ENCODE measurements around the gene DUSP5.
A peak's percentile ranks its signal among the peaks of the same experiment; 100 is the strongest.

Gene DUSP5

DNA sequence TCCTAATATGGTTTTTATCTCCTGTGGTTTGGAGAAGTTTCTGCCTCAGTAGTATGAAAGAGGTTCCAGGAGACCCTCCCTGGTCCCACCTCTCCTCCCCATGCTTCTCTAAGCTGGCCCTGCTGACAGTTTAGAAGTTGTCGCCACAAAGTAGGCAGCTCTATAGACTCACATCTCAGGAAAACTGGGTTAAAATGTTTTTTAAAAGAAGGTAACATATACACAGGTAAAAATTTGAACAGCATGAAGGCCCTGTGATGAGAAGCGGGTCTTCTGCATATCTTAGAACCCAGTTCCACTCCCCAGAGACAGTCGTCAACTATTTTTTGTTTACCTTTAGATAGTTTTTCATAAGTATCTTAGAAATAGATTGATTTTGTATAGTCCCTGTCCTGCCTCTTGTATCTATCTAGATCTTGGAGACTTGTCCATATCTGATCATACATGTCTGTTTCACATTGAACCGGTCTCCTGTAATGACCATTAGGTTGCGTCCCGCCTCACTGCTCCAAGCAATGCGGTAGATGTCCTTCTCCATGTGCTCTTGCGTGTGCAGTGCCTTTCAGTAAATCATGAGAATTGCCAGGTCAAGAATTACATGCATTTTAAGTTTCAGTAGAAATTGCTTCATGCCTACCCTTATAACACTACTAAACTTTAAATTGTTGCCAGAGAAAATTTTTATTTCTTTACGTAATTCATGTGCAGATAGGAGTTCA lies 2.2 kb downstream of the DUSP5 start:
- ChIA-PET CTCF (interaction anchor here (0.6 to 4.3 kb wide), 8 partner anchors 17 to 193 kb away, joined by 3 to 37 read pairs (median 5); no protein-coding TSS in a partner anchor), POLR2A (interaction anchor here (1.0 to 1.8 kb wide), 3 partner anchors 8 to 133 kb away, joined by 3 to 6 read pairs (median 5); no protein-coding TSS in a partner anchor)
- TF ChIP-seq, protein P1, sequence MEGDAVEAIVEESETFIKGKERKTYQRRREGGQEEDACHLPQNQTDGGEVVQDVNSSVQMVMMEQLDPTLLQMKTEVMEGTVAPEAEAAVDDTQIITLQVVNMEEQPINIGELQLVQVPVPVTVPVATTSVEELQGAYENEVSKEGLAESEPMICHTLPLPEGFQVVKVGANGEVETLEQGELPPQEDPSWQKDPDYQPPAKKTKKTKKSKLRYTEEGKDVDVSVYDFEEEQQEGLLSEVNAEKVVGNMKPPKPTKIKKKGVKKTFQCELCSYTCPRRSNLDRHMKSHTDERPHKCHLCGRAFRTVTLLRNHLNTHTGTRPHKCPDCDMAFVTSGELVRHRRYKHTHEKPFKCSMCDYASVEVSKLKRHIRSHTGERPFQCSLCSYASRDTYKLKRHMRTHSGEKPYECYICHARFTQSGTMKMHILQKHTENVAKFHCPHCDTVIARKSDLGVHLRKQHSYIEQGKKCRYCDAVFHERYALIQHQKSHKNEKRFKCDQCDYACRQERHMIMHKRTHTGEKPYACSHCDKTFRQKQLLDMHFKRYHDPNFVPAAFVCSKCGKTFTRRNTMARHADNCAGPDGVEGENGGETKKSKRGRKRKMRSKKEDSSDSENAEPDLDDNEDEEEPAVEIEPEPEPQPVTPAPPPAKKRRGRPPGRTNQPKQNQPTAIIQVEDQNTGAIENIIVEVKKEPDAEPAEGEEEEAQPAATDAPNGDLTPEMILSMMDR (IDR thresholded peaks at IDR 0.05; ENCODE audit: control extremely low read depth, extremely low read depth, low read depth, missing control alignments): no peak
- no peak for DNase-seq (ENCODE audit: extremely low spot score)

DNA sequence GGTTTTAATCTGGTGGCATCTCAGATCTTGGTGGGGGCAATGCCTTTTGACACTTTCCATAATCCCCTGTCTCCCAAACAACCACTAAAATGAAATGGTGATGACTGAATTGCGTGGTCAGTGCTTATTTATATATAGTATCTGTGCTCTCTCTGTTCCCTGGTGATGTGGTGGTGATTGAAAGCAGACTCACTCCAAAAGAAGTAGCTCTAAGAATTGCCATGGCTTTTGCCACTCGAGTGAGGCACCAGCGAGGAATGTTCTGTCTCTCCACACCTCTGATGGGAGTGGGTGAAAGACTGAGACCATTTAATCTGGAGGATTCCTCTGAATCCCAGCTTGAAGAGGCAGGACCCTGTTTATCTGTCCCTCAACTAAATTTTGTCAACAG lies 2.8 kb downstream of the DUSP5 start:
- no peak for DNase-seq (ENCODE audit: extremely low spot score)
- ChIA-PET POLR2A (interaction anchor here (1.0 to 1.2 kb wide), 3 partner anchors 85 to 145 kb away, joined by 3 to 8 read pairs (median 5); no protein-coding TSS in a partner anchor), CTCF (interaction anchor here (1.1 to 4.3 kb wide), 4 partner anchors 49 to 194 kb away, joined by 3 to 37 read pairs (median 6); no protein-coding TSS in a partner anchor)

DNA sequence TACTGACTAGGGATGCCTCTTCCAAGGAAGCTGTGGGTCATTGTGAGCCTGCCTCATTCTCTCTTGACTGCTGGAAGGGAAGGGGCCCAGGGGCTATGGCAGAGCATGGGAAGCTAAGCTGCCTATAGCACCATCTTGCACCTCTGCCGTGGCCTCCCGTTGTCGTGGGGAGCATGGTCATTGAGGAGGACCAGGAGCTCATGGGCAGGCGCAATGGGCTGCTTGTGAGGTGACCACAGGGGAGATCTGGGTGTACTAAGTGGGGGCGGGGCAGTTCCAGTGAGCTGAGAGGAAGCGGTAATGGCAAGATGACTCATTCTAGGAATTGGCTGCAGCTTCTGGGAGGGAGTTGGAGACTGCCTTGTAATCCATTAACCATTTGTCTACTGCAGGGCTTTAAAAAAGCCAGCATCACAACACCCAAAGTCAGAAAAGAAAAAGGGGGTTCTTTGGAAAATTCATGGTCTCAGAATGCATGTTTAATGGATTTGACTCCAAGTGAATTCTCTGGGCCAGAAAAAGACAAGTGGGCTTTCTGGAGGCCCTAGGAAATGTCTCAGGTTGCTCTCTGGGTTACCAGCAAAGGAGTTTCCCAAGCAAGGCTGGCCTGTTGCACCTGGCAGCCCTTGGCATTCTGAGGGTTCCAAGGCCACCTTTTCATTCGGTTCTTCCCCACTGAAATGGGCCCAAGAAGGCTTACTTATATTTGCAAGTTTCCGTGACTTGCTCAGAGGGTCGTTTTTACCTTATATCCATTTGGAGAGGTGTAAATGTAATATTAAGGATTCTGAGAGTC lies 3.6 kb downstream of the DUSP5 start:
- peak; percentile 53 for DNase-seq (ENCODE audit: extremely low spot score)
- POLR2A ChIA-PET: interaction anchor here (1.0 to 1.3 kb wide), 4 partner anchors 86 to 272 kb away, joined by 3 to 8 read pairs (median 4); no protein-coding TSS in a partner anchor
- CTCF ChIA-PET: interaction anchor here (1.1 to 5.2 kb wide), 5 partner anchors 8 to 195 kb away, joined by 3 to 37 read pairs (median 15); no protein-coding TSS in a partner anchor
- TF ChIP-seq, protein P1 (IDR thresholded peaks at IDR 0.05; ENCODE audit: control extremely low read depth, extremely low read depth, low read depth, missing control alignments): no peak

More for the DNA sequence above, 2.8 kb downstream of the DUSP5 start:
- TF ChIP-seq, protein P1 (IDR thresholded peaks at IDR 0.05; ENCODE audit: control extremely low read depth, extremely low read depth, low read depth, missing control alignments): no peak

DNA sequence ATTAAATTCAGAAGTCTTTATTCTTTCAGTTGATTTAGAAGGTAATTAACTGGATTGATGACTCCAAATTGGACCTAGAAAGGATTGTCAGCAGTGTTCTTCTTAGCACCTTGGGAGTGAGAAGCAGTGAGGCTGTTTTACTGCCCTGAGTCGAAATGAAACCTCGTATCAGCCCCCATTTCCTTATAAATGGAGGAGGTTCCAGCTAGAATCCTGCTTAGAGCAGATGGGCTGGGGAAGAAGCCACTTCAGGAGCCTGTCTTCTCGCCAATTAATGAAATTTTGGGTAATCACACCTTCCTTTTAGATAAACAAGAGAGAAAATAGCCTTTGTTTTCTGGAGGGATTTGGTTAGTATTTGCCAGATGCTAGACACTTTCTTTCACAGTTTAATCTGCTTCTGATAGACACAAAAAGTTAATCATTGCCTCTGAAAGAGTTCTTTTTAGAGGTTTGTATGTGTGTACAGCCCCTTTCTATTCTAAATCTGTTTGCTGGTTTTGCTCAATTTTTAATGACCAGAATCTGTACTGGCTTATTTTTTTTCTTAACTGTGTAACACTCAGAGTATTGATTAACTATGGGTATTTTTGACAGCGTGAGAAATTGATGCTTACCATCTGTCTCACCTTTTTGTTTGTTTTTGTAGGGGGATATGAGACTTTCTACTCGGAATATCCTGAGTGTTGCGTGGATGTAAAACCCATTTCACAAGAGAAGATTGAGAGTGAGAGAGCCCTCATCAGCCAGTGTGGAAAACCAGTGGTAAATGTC lies 4.6 kb downstream of the DUSP5 start:
- TF ChIP-seq, protein P1 (IDR thresholded peaks at IDR 0.05; ENCODE audit: control extremely low read depth, extremely low read depth, low read depth, missing control alignments): no peak
- CTCF ChIA-PET: interaction anchor here (0.9 to 5.2 kb wide), 10 partner anchors 9 to 198 kb away, joined by 3 to 29 read pairs (median 6); partner anchors contain the start of gene SMNDC1
- DNase-seq (ENCODE audit: extremely low spot score): no peak
- POLR2A ChIA-PET: interaction anchor here (0.8 to 2.5 kb wide), 6 partner anchors 10 to 272 kb away, joined by 3 to 12 read pairs (median 4); no protein-coding TSS in a partner anchor

DNA sequence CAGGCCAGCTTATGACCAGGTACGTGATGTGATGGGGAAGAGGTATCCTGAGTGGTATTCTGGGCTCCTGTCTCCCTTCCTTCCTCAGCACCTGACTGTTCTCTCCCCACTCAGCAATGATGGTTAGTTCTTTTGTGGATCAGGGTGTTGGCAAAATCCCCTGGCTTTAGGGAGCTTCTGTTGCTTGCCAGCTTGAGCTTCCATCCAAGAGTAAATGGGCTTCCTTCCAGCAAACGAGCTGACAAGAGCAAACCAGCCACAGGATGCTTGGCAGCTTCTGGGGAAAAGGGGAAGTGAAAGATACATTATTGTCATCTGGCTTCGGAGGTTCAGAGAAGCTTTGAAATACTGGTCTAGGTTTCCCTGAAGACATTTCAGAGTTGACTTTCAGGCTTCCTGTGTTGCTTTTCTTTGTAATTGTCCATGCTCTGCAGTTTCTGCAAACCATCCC lies 5.2 kb downstream of the DUSP5 start:
- POLR2A ChIA-PET: interaction anchor here (0.8 to 2.5 kb wide), 6 partner anchors 9 to 184 kb away, joined by 3 to 12 read pairs (median 4); no protein-coding TSS in a partner anchor
- peak; percentile 57 for DNase-seq (ENCODE audit: extremely low spot score)

More for the DNA sequence above, 5.2 kb downstream of the DUSP5 start:
- CTCF ChIA-PET: interaction anchor here (0.9 to 5.2 kb wide), 11 partner anchors 10 to 198 kb away, joined by 3 to 29 read pairs (median 5); partner anchors contain the start of gene SMNDC1
- TF ChIP-seq, protein P1 (IDR thresholded peaks at IDR 0.05; ENCODE audit: control extremely low read depth, extremely low read depth, low read depth, missing control alignments): no peak
